Activated B cell treated with CpG ODN at 0.5 μM for 24 hours (primary cell): Measurements from ENCODE around the gene FOXC1. TPM values are rescaled to one million over a fixed set of nuclear protein-coding genes. Genes with fewer than 3 reads are reported as not detected.

Experiments used
- ATAC-seq: fragments of 200-7000 bp; cut with Tn5 transposase; one replicate; pipeline ENCODE4 v1.10.0; 2021; ENCODE audit warnings: low read depth, mild to moderate bottlenecking, moderate library complexity
- CTCF ChIA-PET: fragments of 350-600 bp; sonication (Branson Sonifier 250); formaldehyde crosslinking; loops from one replicate; lab custom pipeline; 2021; ENCODE audit warnings: antibody characterized with exemption; lab: Charles Lee
- POLR2A ChIA-PET: fragments of 350-600 bp; sonication (Branson Sonifier 250); formaldehyde crosslinking; loops from one replicate; lab custom pipeline; 2021; ENCODE audit warnings: antibody characterized with exemption; lab: Charles Lee
- DNase-seq: peaks from one replicate; pipeline ENCODE4 v3.0.0; 2022
- H3K27ac Mint-ChIP-seq: one replicate; pipeline ENCODE4 v1.8.0; 2020; ENCODE audit warnings: mixed read lengths
- H3K27me3 Mint-ChIP-seq: one replicate; pipeline ENCODE4 v1.8.0; 2021; ENCODE audit warnings: mixed read lengths
- H3K36me3 Mint-ChIP-seq: one replicate; pipeline ENCODE4 v1.8.0; 2021; ENCODE audit warnings: low read depth, mixed read lengths
- H3K4me1 Mint-ChIP-seq: one replicate; pipeline ENCODE4 v1.8.0; 2021; ENCODE audit warnings: mixed read lengths
- H3K4me3 Mint-ChIP-seq: one replicate; pipeline ENCODE4 v1.8.0; 2020; ENCODE audit warnings: mild to moderate bottlenecking, mixed read lengths
- H3K9me3 Mint-ChIP-seq: one replicate; pipeline ENCODE4 v1.8.0; 2020; ENCODE audit warnings: mixed read lengths
- CTCF ChIP-seq: fragments of 200-600 bp; IDR thresholded peaks from one replicate; pipeline ENCODE4 v1.8.0; 2022; ENCODE audit warnings: antibody characterized with exemption, mild to moderate bottlenecking
- intact Hi-C: fragments of 100-400 bp; cut with micrococcal nuclease; formaldehyde crosslinking; loops from one replicate; pipeline ENCODE4 v1.15.1; 2024
- total RNA-seq: library from RNA; stranded (reverse); gene quantifications from 2 replicates; pipeline ENCODE4 v1.2.3, GENCODE V29; 2022

FOXC1 gene
- total RNA-seq, 1 donor from 2014 or later: 1.00 TPM

GRCh38 chr6:1607516-1608221, 2.0 kb upstream of the FOXC1 start:
- H3K4me1 Mint-ChIP-seq: peaks cover 43% of the 10 kb centered on the region
- ChIA-PET CTCF (interaction anchor here (0.5 to 4.2 kb wide), 6 partner anchors 19 to 1027 kb away, joined by 3 to 43 read pairs (median 4); no protein-coding TSS in a partner anchor), POLR2A (interaction anchor here (0.6 to 1.2 kb wide), 3 partner anchors 10 to 746 kb away, joined by 3 to 4 read pairs (median 3); no protein-coding TSS in a partner anchor)
- H3K27ac Mint-ChIP-seq: peak overlapping the region; percentile 15
- H3K9me3 Mint-ChIP-seq: no peaks in the 10 kb centered on the region
- peaks cover 58% of the 10 kb centered on the region for H3K27me3 Mint-ChIP-seq
- H3K36me3 Mint-ChIP-seq: peaks cover 5% of the 10 kb centered on the region
- no peak for TF ChIP-seq CTCF
- intact Hi-C loops: loop anchor here (5.0 kb wide), 1 partner anchor 250 kb away; no protein-coding TSS in a partner anchor
- no peak for DNase-seq
- no peak for ATAC-seq
- peak overlapping the region; percentile 70 for H3K4me3 Mint-ChIP-seq

GRCh38 chr6:1608222-1609040, 1.3 kb upstream of the FOXC1 start:
- ATAC-seq (no peak), DNase-seq (no peak)
- Mint-ChIP-seq H3K4me1 (peaks cover 43% of the 10 kb centered on the region), H3K27me3 (peaks cover 58% of the 10 kb centered on the region), H3K4me3 (peak overlapping the region; percentile 70), H3K27ac (peak overlapping the region; percentile 64), H3K36me3 (peaks cover 5% of the 10 kb centered on the region), H3K9me3 (no peaks in the 10 kb centered on the region)
- CTCF ChIA-PET: interaction anchor here (0.9 to 4.2 kb wide), 5 partner anchors 11 to 1026 kb away, joined by 3 to 43 read pairs (median 4); no protein-coding TSS in a partner anchor
- intact Hi-C loops: loop anchor here (5.0 kb wide), 1 partner anchor 249 kb away; no protein-coding TSS in a partner anchor
- POLR2A ChIA-PET: interaction anchor here (0.6 to 1.2 kb wide), 2 partner anchors 9 to 141 kb away, joined by 3 to 4 read pairs; no protein-coding TSS in a partner anchor
- no peak for TF ChIP-seq CTCF

- DNase-seq (peak; percentile 35), ATAC-seq (no peak)
- ChIA-PET CTCF (interaction anchor here (0.9 to 1.7 kb wide), 2 partner anchors 12 to 17 kb away, joined by 3 to 4 read pairs; no protein-coding TSS in a partner anchor), POLR2A (interaction anchor here (0.9 kb wide), 1 partner anchor 10 kb away, joined by 3 read pairs; no protein-coding TSS in a partner anchor)
- Mint-ChIP-seq H3K4me1 (peaks cover 43% of the 10 kb centered on the region), H3K27me3 (peaks cover 57% of the 10 kb centered on the region), H3K4me3 (peak overlapping the region; percentile 73), H3K9me3 (no peaks in the 10 kb centered on the region), H3K27ac (peak overlapping the region; percentile 35), H3K36me3 (peaks cover 5% of the 10 kb centered on the region)
- intact Hi-C loops: loop anchor here (5.0 kb wide), 1 partner anchor 248 kb away; no protein-coding TSS in a partner anchor
- no peak for TF ChIP-seq CTCF
Observed at GRCh38 chr6:1609041-1609647, 571 bp upstream of the FOXC1 start.

GRCh38 chr6:1610497-1611321, 994 bp downstream of the FOXC1 start:
- Mint-ChIP-seq H3K27ac (peak overlapping the region; percentile 35), H3K36me3 (peaks cover 5% of the 10 kb centered on the region), H3K27me3 (peaks cover 55% of the 10 kb centered on the region), H3K4me3 (peak overlapping the region; percentile 78), H3K4me1 (peaks cover 39% of the 10 kb centered on the region), H3K9me3 (no peaks in the 10 kb centered on the region)
- intact Hi-C loops: loop anchor here (2.0 kb wide), 2 partner anchors 182 to 634 kb away; partner anchors contain the start of gene GMDS
- ATAC-seq: peak; percentile 16
- CTCF ChIA-PET: interaction anchor here (1.9 kb wide), 1 partner anchor 493 kb away, joined by 7 read pairs; no protein-coding TSS in a partner anchor
- POLR2A ChIA-PET: no interaction called here
- peak; percentile 52 for DNase-seq
- TF ChIP-seq CTCF: no peak
